ENCODE results near the gene WDR86. TPM values are rescaled to one million over a fixed set of nuclear protein-coding genes. Genes with fewer than 3 reads are reported as not detected.

Gene WDR86
- total RNA-seq, 4 donors from 2014 or later = 1.4 to 2.4 (median 2.0) TPM; not detected in 1

GRCh38 chr7:151379193-151379520 is 30.7 kb downstream of the WDR86 start:
- 82 to 87% methylated on average over 6 of the region's 6 CpGs for WGBS, 2 donors
- TF ChIP-seq CTCF (IDR thresholded peaks at IDR 0.05) = no peak
- no peak for TF ChIP-seq POLR2A (IDR thresholded peaks at IDR 0.05)
- no peak overlapping the region for H3K4me3 ChIP-seq (ENCODE audit: low read depth, poor library complexity, severe bottlenecking)
- intact Hi-C loops (cut with DNase I; ENCODE audit: low total_unique reads) = loop anchor here (10.0 kb wide), 1 partner anchor 376 kb away; no protein-coding TSS in a partner anchor
- peak in 1 of 2 donors; percentile 54 for DNase-seq (ENCODE audit: low spot score in 2 of 2)

- 82 to 87% methylated on average over 17 of the region's 17 CpGs for WGBS, 2 donors
- no peak overlapping the region for H3K4me3 ChIP-seq (ENCODE audit: low read depth, poor library complexity, severe bottlenecking)
- TF ChIP-seq POLR2A (IDR thresholded peaks at IDR 0.05) (no peak), CTCF (IDR thresholded peaks at IDR 0.05) (no peak)
- DNase-seq (ENCODE audit: low spot score in 2 of 2) = peak in 1 of 2 donors; percentile 82
- intact Hi-C loops (cut with DNase I; ENCODE audit: low total_unique reads) = loop anchor here (10.0 kb wide), 1 partner anchor 376 kb away; no protein-coding TSS in a partner anchor
Observed at GRCh38 chr7:151378496-151379192, 31.2 kb downstream of the WDR86 start.

GRCh38 chr7:151378011-151378410 is 31.8 kb downstream of the WDR86 start:
- intact Hi-C loops (cut with DNase I; ENCODE audit: low total_unique reads) = loop anchor here (10.0 kb wide), 1 partner anchor 377 kb away; no protein-coding TSS in a partner anchor
- 77 to 80% methylated on average over 9 of the region's 9 CpGs for WGBS, 2 donors
- peak in 1 of 2 donors; percentile 81 for DNase-seq (ENCODE audit: low spot score in 2 of 2)
- no peak overlapping the region for H3K4me3 ChIP-seq (ENCODE audit: low read depth, poor library complexity, severe bottlenecking)
- TF ChIP-seq CTCF (IDR thresholded peaks at IDR 0.05) (no peak), POLR2A (IDR thresholded peaks at IDR 0.05) (no peak)

- peak in 1 of 2 donors; percentile 72 for DNase-seq (ENCODE audit: low spot score in 2 of 2)
- TF ChIP-seq CTCF (IDR thresholded peaks at IDR 0.05) = no peak
- TF ChIP-seq POLR2A (IDR thresholded peaks at IDR 0.05) = no peak
- WGBS, 2 donors = 87% methylated on average over 12 of the region's 12 CpGs
- no peak overlapping the region for H3K4me3 ChIP-seq (ENCODE audit: low read depth, poor library complexity, severe bottlenecking)
- intact Hi-C loops (cut with DNase I; ENCODE audit: low total_unique reads) = loop anchor here (10.0 kb wide), 1 partner anchor 377 kb away; no protein-coding TSS in a partner anchor
Observed at GRCh38 chr7:151377406-151377805, 32.4 kb downstream of the WDR86 start.

- intact Hi-C loops (cut with DNase I; ENCODE audit: low total_unique reads) = loop anchor here (10.0 kb wide), 1 partner anchor 378 kb away; no protein-coding TSS in a partner anchor
- DNase-seq (ENCODE audit: low spot score in 2 of 2) = peak in 1 of 2 donors; percentile 77
- WGBS, 2 donors = 94 to 95% methylated on average over 32 to 33 of the region's 33 CpGs
Observed at GRCh38 chr7:151376218-151376902, 33.5 kb downstream of the WDR86 start.

More at GRCh38 chr7:151376218-151376902, 33.5 kb downstream of the WDR86 start:
- H3K4me3 ChIP-seq (ENCODE audit: low read depth, poor library complexity, severe bottlenecking) = no peak overlapping the region
- TF ChIP-seq POLR2A (IDR thresholded peaks at IDR 0.05) (no peak), CTCF (IDR thresholded peaks at IDR 0.05) (no peak)
